ENCODE measurements around the gene AKT1. TPM values are rescaled to one million over a fixed set of nuclear protein-coding genes. Genes with fewer than 3 reads are reported as not detected.

AKT1 gene
- polyA plus RNA-seq, 2 of the 4 experiments (the other 2 are of a cell fraction): 70.2 to 93.8 TPM

DNA sequence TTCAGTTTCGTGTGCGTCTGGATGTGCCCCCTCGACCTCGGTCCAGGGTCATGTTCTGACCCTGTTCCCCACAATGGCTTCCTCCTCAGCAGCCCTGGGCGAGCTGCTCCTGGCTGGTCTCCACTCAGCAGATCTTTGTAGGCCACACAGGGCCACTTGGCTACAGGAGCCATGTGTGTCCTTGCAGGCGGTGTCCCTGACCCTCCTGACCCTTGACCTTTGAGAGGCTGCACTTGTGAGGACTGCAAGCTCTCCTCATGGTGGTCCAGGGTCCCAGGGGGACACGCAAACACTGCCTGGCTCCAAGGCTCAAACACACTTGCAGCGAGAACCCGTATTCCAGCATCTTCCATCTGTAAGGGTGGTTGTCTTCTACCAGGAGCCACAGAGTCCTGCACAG, 50.1 kb downstream of the AKT1 start:
- 91% methylated on average over 8 of the region's 9 CpGs for WGBS (ENCODE audit: missing lambda C conversion rate)
- H3K4me1 ChIP-seq: peaks cover 14% of the 10 kb centered on the region

DNA sequence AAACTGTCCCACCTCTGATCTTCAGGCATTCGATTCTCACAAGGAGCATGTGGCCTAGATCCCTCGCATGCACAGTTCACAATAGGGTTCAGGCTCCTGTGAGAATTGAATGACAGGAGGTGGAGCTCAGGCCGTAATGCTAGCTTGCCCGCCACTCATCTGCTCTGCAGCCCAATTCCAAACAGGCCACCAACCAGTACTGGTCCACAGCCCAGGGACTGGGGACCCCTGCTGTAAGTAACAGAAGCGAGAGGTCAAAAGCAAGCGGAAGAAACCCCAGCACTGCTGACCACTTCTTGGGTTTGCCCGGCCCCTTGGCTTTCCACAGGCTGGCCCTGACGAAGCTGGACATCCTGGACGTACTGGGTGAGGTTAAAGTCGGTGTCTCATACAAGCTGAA, 51.1 kb downstream of the AKT1 start:
- no peak for TF ChIP-seq ESRRA (IDR thresholded peaks at IDR 0.05; ENCODE audit: borderline replicate concordance, low read length)
- TF ChIP-seq RNF2 (IDR thresholded peaks at IDR 0.05; ENCODE audit: borderline replicate concordance, low read depth): no peak
- TF ChIP-seq, protein P1, sequence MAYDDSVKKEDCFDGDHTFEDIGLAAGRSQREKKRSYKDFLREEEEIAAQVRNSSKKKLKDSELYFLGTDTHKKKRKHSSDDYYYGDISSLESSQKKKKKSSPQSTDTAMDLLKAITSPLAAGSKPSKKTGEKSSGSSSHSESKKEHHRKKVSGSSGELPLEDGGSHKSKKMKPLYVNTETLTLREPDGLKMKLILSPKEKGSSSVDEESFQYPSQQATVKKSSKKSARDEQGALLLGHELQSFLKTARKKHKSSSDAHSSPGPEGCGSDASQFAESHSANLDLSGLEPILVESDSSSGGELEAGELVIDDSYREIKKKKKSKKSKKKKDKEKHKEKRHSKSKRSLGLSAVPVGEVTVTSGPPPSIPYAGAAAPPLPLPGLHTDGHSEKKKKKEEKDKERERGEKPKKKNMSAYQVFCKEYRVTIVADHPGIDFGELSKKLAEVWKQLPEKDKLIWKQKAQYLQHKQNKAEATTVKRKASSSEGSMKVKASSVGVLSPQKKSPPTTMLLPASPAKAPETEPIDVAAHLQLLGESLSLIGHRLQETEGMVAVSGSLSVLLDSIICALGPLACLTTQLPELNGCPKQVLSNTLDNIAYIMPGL (CRISPR knock-in tag; IDR thresholded peaks at IDR 0.05; ENCODE audit: borderline replicate concordance): no peak
- no peak for TF ChIP-seq SMC3 (IDR thresholded peaks at IDR 0.05)
- TF ChIP-seq, protein P2, sequence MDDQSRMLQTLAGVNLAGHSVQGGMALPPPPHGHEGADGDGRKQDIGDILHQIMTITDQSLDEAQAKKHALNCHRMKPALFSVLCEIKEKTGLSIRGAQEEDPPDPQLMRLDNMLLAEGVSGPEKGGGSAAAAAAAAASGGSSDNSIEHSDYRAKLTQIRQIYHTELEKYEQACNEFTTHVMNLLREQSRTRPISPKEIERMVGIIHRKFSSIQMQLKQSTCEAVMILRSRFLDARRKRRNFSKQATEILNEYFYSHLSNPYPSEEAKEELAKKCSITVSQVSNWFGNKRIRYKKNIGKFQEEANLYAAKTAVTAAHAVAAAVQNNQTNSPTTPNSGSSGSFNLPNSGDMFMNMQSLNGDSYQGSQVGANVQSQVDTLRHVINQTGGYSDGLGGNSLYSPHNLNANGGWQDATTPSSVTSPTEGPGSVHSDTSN (IDR thresholded peaks at IDR 0.05): no peak
- TF ChIP-seq CBX2 (IDR thresholded peaks at IDR 0.05; ENCODE audit: borderline replicate concordance, low read depth): no peak
- TF ChIP-seq, protein P3, sequence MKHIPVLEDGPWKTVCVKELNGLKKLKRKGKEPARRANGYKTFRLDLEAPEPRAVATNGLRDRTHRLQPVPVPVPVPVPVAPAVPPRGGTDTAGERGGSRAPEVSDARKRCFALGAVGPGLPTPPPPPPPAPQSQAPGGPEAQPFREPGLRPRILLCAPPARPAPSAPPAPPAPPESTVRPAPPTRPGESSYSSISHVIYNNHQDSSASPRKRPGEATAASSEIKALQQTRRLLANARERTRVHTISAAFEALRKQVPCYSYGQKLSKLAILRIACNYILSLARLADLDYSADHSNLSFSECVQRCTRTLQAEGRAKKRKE (CRISPR knock-in tag; IDR thresholded peaks at IDR 0.05; ENCODE audit: low read depth): no peak
- no peak for TF ChIP-seq CHD4 (IDR thresholded peaks at IDR 0.05; ENCODE audit: borderline replicate concordance)
- no peak for TF ChIP-seq ZFP36 (IDR thresholded peaks at IDR 0.05; ENCODE audit: borderline replicate concordance, partially characterized antibody)
- TF ChIP-seq MAFK (IDR thresholded peaks at IDR 0.05; ENCODE audit: partially characterized antibody): no peak
- no peak for TF ChIP-seq FOSL2 (IDR thresholded peaks at IDR 0.05)
- TF ChIP-seq FOSL2 (CRISPR knock-in tag; IDR thresholded peaks at IDR 0.05): no peak
- TF ChIP-seq MAZ (IDR thresholded peaks at IDR 0.05; ENCODE audit: borderline replicate concordance, low read depth, low read length): no peak
- TF ChIP-seq RARB (CRISPR knock-in tag; IDR thresholded peaks at IDR 0.05): no peak
- no peak for TF ChIP-seq NR3C1 (IDR thresholded peaks at IDR 0.05)
- no peak for TF ChIP-seq ZC3H11A (IDR thresholded peaks at IDR 0.05)
- no peak overlapping the region for H3K27ac ChIP-seq
- FAIRE-seq (no peak), ATAC-seq (no peak), DNase-seq (ENCODE audit: low read depth in 1 of 2, low spot score in 1 of 2) (no peak)
- H3K4me1 ChIP-seq: peaks cover 7% of the 10 kb centered on the region
- H3K9me3 ChIP-seq: no peaks in the 10 kb centered on the region
- POLR2A ChIA-PET: no interaction called here
- CTCF ChIA-PET: interaction anchor here (0.6 to 2.2 kb wide), 5 partner anchors 8 to 39 kb away, joined by 3 to 9 read pairs (median 4); no protein-coding TSS in a partner anchor
- WGBS (ENCODE audit: missing lambda C conversion rate): 86% methylated on average over 10 of the region's 10 CpGs
- no peak overlapping the region for H3K4me3 ChIP-seq
- no peak overlapping the region for H3K4me2 ChIP-seq

More for the DNA sequence above, 50.1 kb downstream of the AKT1 start:
- CTCF ChIA-PET: interaction anchor here (1.2 to 2.2 kb wide), 5 partner anchors 9 to 37 kb away, joined by 4 to 9 read pairs (median 6); partner anchors contain the start of gene ADSS1
- no peak overlapping the region for H3K4me2 ChIP-seq
- POLR2A ChIA-PET: no interaction called here
- H3K4me3 ChIP-seq: no peak overlapping the region
- FAIRE-seq (no peak), ATAC-seq (no peak), DNase-seq (ENCODE audit: low read depth in 1 of 2, low spot score in 1 of 2) (no peak)
- H3K27ac ChIP-seq: no peak overlapping the region
- H3K9me3 ChIP-seq: no peaks in the 10 kb centered on the region
- TF ChIP-seq POLR2AphosphoS2 (conservative IDR thresholded peaks at IDR 0.05; ENCODE audit: low read length) (no peak), RARB (CRISPR knock-in tag; IDR thresholded peaks at IDR 0.05) (no peak), MYC (IDR thresholded peaks at IDR 0.05; ENCODE audit: borderline replicate concordance, low read length) (no peak), SREBF2 (IDR thresholded peaks at IDR 0.05) (no peak), RFX5 (IDR thresholded peaks at IDR 0.05) (no peak)
- TF ChIP-seq, protein P4, sequence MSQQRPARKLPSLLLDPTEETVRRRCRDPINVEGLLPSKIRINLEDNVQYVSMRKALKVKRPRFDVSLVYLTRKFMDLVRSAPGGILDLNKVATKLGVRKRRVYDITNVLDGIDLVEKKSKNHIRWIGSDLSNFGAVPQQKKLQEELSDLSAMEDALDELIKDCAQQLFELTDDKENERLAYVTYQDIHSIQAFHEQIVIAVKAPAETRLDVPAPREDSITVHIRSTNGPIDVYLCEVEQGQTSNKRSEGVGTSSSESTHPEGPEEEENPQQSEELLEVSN (IDR thresholded peaks at IDR 0.05; ENCODE audit: borderline replicate concordance, low read depth): no peak
- TF ChIP-seq, protein P1 (CRISPR knock-in tag; IDR thresholded peaks at IDR 0.05; ENCODE audit: borderline replicate concordance): no peak
- TF ChIP-seq, protein P2 (IDR thresholded peaks at IDR 0.05): no peak
